ENCODE data around the gene SPRED3.

DNA sequence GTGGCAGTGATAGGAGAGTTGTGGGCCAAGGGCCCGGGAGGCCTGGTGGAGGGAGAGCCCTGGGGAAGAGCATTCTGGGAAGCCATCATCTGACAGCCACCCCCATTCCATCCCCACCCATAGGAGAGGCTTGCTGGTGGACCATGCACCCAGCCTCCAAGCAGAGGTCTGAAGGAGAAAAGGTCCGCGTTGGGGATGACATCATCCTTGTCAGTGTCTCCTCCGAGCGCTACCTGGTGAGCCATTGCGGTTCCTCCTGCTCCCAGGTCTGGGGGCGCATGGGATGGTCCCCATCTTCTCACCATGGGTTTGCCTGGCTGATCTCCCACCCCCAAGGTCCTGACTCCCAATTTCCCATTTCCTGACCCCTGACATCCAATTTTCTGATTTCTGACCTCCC lies 55.5 kb downstream of the SPRED3 start:
- TF ChIP-seq EZH2 (IDR thresholded peaks at IDR 0.05; ENCODE audit: low read length, missing control alignments), result no peak
- TF ChIP-seq, protein P1, sequence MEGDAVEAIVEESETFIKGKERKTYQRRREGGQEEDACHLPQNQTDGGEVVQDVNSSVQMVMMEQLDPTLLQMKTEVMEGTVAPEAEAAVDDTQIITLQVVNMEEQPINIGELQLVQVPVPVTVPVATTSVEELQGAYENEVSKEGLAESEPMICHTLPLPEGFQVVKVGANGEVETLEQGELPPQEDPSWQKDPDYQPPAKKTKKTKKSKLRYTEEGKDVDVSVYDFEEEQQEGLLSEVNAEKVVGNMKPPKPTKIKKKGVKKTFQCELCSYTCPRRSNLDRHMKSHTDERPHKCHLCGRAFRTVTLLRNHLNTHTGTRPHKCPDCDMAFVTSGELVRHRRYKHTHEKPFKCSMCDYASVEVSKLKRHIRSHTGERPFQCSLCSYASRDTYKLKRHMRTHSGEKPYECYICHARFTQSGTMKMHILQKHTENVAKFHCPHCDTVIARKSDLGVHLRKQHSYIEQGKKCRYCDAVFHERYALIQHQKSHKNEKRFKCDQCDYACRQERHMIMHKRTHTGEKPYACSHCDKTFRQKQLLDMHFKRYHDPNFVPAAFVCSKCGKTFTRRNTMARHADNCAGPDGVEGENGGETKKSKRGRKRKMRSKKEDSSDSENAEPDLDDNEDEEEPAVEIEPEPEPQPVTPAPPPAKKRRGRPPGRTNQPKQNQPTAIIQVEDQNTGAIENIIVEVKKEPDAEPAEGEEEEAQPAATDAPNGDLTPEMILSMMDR (conservative IDR thresholded peaks at IDR 0.05 in 1 of 2, IDR thresholded peaks at IDR 0.05 in 1 of 2; ENCODE audit: low read depth in 1 of 2, low read length in 2 of 2), result no peak

All from fibroblast of lung (primary cell).